A549 (cell line): ENCODE data around the gene ALPI.

ENCODE experiments used
- CEBPB ChIP-seq, 2 experiments: fragments of >200 bp in 1 of 2; sonication (Bioruptor Twin) in 1 of 2; formaldehyde crosslinking in 1 of 2; IDR thresholded peaks; 2 replicates each; pipeline ENCODE4 v1.6.1; 2012 to 2016
- KDM1A ChIP-seq: fragments of 200-600 bp; sonication (generic); IDR thresholded peaks from 2 replicates; pipeline ENCODE4 v1.6.1; 2016; ENCODE audit warnings: low read depth, mild to moderate bottlenecking
- NR3C1 ChIP-seq: fragments of >200 bp; sonication (Bioruptor Twin); formaldehyde crosslinking; IDR thresholded peaks from 3 replicates; pipeline ENCODE4 v1.6.1; 2017
- POLR2A ChIP-seq: IDR thresholded peaks from 2 replicates; pipeline ENCODE4 v1.6.1; 2012; ENCODE audit warnings: mild to moderate bottlenecking, low read length
- TF ChIP-seq, protein P1 (sequence below): fragments of >200 bp; sonication (Bioruptor Twin); formaldehyde crosslinking; IDR thresholded peaks from 3 replicates; pipeline ENCODE4 v1.5.1; 2016

GRCh38 chr2:232454630-232455029 is 1.3 kb upstream of the ALPI start:
- TF ChIP-seq KDM1A = no peak
- TF ChIP-seq, protein P1, sequence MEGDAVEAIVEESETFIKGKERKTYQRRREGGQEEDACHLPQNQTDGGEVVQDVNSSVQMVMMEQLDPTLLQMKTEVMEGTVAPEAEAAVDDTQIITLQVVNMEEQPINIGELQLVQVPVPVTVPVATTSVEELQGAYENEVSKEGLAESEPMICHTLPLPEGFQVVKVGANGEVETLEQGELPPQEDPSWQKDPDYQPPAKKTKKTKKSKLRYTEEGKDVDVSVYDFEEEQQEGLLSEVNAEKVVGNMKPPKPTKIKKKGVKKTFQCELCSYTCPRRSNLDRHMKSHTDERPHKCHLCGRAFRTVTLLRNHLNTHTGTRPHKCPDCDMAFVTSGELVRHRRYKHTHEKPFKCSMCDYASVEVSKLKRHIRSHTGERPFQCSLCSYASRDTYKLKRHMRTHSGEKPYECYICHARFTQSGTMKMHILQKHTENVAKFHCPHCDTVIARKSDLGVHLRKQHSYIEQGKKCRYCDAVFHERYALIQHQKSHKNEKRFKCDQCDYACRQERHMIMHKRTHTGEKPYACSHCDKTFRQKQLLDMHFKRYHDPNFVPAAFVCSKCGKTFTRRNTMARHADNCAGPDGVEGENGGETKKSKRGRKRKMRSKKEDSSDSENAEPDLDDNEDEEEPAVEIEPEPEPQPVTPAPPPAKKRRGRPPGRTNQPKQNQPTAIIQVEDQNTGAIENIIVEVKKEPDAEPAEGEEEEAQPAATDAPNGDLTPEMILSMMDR = no peak
- no peak for TF ChIP-seq NR3C1
- no peak for TF ChIP-seq CEBPB (IDR thresholded peaks at IDR 0.05)
- TF ChIP-seq POLR2A = no peak
